Measurements from ENCODE around the gene TMEM175.

The TMEM175 gene

DNA sequence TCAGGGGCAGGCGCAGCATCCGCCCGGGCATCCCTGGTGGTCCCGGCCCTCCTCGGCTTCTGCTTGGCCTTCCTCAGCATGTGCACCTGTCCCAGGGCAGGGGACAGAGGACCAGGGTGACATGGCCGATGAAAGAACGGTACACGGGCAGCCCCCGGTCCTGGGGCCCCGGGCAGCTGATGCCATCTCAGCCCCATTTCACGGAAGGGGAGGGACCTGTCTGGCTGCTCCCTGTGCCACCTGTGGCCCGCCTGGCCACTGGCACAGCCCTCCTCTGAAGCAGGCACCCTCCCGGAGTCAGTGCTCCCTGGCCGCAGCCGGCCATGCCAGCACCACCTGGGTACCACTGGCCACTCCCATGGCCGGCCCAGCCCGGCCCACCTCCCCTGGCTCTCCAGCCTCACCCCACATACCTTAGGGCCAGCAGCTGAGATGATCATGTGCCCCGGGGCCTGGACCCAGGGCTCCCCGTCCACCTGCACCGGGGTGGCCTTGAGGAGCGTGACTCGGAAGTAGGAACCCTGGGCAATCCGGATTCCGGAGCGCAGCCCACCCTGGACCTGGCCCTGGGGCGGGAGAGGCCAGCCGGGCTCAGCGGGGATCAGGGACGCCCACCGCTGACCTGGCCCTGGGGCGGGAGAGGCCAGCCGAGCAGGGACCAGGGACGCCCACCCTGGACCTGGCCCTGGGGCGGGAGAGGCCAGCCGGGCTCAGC lies 28.5 kb downstream of the TMEM175 start:
- DNase-seq, result no peak

DNA sequence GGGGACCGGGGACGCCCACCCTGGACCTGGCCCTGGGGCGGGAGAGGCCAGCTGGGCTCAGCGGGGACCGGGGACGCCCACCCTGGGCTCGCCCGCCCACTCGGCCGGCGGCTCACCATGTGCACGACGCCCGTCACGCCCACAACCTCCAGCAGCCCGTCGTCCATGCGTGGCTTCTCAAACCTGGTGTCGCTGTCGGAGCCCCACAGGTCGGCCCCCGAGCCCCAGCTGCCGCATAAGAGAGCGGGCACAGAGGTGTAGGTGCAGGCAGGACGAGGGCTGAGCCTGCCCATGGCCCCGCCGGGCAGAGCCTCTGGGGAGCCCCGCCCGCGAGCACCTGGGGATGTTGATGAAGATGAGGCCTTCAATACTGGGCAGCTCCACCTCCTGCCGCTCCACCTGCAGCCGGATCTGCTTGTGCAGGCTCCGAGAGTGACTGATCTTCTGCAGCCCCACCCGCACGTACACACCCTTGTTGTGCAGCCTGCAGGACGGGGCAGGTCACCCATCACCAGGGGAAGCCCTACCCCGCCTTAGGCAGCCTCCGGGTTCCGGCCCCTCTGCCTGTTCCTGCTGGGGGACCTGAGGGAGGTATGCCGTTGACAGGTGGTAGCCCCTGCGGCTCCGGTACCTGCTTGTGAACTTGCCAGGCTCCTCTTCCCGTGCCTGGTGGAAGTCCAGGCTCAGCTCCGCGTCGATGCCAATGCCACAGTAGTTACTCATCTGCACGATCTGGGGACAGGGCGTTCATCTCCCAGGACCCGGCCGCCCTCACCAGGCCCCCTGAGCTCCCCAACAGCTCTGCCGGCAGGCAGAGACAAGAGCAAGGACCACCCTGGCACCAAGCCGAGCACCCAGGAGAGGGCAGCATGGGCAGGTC lies 29.3 kb downstream of the TMEM175 start:
- no peak for DNase-seq

DNA sequence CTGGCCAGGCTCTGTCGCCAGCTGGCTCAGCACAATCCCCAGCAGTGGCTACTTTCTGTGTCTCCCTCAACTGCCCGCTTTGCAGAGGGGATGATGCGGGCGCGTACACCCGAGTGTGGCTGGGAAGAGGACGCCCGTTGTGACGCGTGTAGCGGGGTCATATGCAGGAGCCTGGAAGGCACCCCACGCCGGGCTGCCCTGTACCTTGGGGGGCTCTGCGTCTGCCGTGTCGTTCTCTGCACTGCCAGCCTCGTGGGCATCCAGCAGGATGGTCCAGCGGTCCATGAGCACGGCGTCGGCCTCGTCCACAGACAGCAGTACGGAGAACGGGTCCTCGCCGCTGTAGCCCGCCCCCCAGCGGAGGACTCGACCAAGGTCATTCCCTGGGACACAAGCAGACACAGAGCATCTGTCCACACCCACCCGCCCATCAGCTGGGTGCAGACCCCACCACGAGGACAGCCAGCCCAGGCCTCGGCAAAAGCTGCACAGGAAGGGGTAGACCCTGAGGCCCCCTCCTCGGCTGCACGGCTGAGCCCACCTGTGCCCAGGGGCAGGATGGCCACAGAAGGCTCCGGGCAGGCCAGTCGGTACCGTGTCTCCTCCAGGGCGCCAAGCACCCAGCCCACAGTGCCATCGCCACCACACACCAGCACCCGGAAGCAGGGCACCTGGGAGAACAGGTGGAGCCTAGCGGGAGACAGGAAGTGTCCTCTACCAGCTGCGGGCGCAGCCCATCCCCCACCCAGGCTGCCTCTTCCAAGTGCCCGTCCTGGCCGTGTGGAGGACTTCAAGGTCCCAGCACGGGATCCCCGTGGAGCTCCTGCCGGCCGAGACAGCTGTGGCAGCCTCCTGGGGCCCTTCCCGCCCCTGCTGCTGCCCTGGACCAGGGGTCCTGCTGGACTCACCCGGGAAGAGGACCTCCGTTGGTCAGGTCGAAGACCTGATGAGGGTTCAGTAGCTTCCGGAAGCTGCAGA lies 30.3 kb downstream of the TMEM175 start:
- no peak for DNase-seq

DNA sequence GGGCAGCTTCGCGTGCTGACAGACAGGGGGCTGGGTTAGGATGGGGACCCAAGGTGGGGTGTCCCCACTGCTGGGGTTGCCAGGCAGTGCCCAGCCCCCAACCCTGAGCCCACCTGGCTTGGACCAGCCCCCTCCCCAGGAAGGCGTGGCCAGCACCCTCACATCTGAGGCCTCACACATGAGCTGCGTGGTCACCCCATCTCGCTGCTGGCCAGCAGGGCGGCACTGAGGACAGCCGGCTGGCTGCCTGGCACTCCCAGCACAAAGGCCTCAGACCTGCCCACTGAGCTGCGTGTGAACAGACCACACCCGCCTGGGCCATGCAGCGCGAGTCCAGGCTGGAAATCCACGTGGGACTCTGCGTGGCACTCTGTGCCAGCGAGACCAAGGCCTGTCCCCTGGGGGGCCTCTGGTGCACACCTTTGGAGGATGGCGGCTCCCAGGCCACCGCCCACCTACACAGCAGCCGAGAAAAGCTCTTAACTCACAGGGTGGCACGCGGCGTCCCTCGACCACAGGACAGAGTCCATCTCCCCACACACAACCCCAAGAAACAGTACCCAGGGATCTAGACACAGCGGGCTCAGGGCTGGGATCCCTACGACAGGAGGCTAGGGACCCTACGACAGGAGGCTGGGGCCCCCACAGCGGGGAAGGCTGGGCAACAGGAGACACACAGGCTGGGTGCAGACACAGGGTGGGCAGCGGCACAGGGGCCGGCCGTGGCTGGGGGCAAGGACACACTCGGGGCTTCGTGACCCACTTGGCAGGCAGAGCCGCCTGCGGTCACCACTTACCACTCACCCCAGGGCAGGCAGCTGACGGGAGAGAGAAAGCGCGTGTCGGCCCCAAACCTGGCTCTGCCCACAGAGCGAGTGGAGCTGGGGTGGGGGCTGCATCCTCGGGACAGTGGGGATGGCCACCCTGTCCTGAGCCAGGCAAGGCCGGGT lies 31.3 kb downstream of the TMEM175 start:
- no peak for DNase-seq

DNA sequence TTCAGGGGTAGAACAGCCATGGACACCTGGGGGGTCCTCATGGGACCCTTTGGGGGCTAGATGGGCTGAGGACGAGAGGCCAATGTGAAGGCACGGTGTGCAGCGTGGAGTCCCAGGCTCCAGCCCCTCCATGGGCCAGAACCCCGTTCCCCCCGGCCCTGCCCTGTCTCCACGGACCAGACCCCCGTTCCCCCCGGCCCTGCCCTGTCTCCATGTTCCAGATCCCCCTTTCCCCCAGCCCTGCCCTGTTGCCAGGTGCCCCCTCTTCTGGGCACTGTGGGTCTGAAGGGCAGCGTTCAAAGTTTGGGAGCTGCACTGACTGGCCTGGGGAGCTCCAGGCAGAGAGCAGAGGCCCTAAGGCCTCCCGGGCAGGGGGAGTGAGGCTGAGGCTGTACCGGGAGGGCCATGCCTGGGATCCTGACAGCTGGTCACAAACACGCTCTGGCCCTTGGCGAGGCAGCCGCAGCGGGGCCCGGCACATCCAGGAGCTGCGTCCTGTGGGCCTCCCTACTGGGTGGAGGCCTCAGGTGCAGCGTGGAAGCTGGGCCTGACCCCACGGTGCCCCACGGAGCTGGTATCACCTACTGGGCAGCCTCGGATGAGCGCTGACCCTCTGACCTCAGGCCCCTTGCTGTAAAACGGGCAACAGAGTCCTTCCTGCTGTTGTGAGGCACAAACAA lies 32.2 kb downstream of the TMEM175 start:
- no peak for DNase-seq

DNA sequence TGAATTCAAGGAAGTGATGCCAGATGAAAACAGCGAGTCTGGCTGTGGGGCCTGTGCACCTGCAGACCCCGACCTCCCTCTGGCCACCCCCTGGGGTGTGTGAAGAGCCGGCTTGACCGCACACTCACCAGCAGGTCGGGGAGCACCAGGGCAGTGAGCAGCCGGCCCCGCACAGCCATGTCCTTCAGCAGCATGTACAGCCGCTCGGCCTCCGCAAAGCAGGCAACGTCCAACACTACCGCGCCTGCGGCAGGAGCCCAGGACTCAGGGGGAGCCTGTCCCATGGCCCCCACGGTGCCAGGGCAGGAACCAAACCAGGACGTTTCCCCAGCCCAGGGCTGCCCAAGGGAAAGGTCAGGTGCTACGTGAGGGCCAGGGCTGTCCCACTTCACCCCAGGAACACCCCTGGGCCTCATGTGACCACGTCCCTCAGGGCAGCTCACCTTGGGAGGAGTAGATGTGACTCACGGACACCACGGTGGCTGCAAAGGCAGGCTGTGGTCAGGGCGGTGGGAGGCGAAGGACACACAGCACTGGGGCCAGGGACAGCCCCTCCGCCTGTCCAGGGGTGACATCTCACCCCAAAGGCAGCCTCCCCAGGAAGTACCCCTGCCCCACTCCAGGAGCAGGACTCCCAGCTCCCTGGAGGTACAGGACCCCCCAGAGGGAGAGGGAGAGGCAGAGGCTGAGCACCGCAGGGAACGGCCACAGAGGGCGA lies 32.9 kb downstream of the TMEM175 start:
- no peak for DNase-seq

- DNase-seq, result no peak
These were observed 33.5 kb downstream of the TMEM175 start for GRCh38 chr4:965766-966134.

- DNase-seq, result peak; percentile 22
These were observed 34.2 kb downstream of the TMEM175 start for GRCh38 chr4:966266-967112.

GRCh38 chr4:967113-968104 lies 35.1 kb downstream of the TMEM175 start:
- DNase-seq, result no peak

DNA sequence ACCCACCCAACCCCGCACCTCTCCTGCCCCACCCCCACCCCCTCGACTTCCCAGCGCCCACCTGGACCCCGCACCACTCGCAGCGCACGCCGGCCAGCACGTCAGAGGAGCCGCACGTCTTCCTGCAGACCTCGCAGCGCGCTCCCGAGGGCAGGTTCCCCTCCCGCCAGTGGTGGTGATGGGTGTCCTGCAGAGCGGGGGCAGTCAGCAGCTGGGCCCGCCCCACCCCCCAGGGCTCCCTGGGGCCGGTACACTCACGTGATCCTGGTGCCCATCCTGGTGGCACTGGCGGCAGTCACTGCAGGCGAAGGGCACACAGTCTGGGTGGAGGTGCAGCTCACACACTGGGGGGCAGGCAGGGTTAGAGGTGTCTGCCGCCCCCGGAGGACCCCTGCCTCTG lies 36.0 kb downstream of the TMEM175 start:
- DNase-seq, result no peak

DNA sequence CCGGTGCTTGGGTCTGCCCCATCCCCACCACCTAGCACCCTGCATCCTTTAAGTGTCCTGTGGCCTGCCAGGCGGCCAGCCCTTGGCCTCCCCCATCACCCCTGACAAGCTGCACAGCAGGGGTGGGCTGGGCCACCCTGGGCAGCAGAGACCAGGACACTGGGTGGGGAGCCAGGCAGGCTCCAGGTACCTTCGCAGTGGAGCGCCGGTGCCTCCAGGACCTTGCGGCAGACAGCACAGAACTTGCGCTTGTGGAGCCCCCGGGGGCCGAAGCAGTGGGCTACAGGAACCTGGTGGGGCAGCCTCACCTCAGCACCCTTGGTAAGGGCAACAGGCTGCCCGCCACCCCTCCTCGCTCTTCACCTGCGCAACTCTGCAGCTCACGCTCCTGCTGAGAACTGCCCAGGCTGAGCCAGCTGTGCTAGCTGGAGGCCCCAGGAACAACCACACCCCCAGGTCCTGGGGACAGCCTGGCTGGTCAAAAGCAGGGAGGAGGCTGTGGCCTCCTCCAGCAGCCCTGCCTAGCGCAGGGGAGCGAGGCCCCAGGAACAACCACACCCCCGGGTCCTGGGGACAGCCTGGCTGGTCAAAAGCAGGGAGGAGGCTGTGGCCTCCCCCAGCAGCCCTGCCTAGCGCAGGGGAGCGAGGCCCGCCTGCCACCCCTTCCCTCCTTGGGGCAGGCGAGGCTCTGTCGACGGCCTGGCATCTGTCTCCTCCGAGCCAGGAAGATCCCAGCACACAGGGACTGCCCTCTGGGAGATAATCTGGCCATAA lies 36.5 kb downstream of the TMEM175 start:
- DNase-seq, result no peak

GRCh38 chr4:970046-970745 lies 37.9 kb downstream of the TMEM175 start:
- no peak for DNase-seq

DNA sequence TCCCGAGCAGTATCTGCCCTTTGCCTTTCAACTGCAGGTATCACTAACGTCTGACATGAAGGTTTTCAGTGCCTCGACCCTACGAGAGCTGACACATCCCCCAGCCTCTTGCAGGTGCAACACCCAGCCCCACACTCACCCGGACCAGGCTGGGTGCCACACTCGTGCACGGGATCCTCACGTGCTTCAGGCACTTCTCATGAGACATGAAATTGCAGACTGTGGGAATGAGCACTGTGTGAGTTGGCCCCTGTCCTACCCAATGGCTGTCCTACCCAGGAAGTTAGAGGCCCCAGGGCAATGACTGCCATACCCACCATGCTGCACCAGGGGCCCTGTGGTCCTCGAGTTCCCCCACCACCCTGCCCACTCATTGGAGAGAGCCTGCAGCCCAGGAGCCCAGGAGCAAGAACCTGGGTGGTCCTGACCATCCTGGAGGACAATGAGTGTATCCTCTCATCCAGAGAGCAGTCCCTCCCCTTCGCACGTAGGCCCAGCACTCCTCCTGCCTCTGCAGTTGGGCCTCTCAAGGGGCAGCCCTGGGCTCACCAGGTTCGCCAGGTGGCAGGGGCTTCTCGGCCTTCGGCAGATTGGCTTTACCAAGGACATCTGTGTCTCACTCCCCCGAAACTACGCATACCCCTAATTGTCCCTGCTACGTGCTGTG lies 38.7 kb downstream of the TMEM175 start:
- DNase-seq, result no peak

- no peak for DNase-seq
These were observed 39.6 kb downstream of the TMEM175 start for GRCh38 chr4:971666-972500.

Data from left hindlimb (tissue), 1 donor.